Cardiac fibroblast (primary cell): ENCODE data around the gene ZNF423.
A peak's percentile ranks its signal among the peaks of the same experiment; 100 is the strongest.

Source experiments
- DNase-seq, 2 donors: peaks; one replicate each; pipeline versions ENCODE4 v3.0.0 to v3.0.0-alpha.2; 2010; ENCODE audit warnings: low read depth in 2 of 2
- H3K4me3 ChIP-seq, 2 donors: replicated peaks in 1 of 2; 1 replicate in 1 of 2; 2 replicates in 1 of 2; pipeline ENCODE4 v1.5.1; 2011; ENCODE audit warnings: low read depth in 2 of 2, low read length in 2 of 2, mild to moderate bottlenecking in 2 of 2, moderate library complexity in 1 of 2
- CTCF ChIP-seq: IDR thresholded peaks from one replicate; pipeline ENCODE4 v1.5.1; 2011; ENCODE audit warnings: low read depth, mild to moderate bottlenecking, low read length, inconsistent platforms

The ZNF423 gene

GRCh38 chr16:49750341-49751000 is 105.4 kb downstream of the ZNF423 start:
- peak; percentile 38 to 39 for DNase-seq
- no peak overlapping the region for H3K4me3 ChIP-seq
- TF ChIP-seq CTCF: no peak

GRCh38 chr16:49749816-49750215 is 106.1 kb downstream of the ZNF423 start:
- no peak overlapping the region for H3K4me3 ChIP-seq
- DNase-seq: no peak
- no peak for TF ChIP-seq CTCF

- no peak for TF ChIP-seq CTCF
- peak; percentile 58 to 64 for DNase-seq
- no peak overlapping the region for H3K4me3 ChIP-seq
Measured at GRCh38 chr16:49748322-49748721, 107.6 kb downstream of the ZNF423 start.

GRCh38 chr16:49747654-49748053 is 108.3 kb downstream of the ZNF423 start:
- no peak overlapping the region for H3K4me3 ChIP-seq
- DNase-seq: no peak
- no peak for TF ChIP-seq CTCF

- DNase-seq: no peak
- TF ChIP-seq CTCF: no peak
- no peak overlapping the region for H3K4me3 ChIP-seq
Measured at GRCh38 chr16:49746545-49746944, 109.4 kb downstream of the ZNF423 start.

GRCh38 chr16:49745311-49745747 is 110.6 kb downstream of the ZNF423 start:
- no peak overlapping the region for H3K4me3 ChIP-seq
- TF ChIP-seq CTCF: no peak
- DNase-seq: no peak
